Measurements from ENCODE around the gene EMCN.

- TF ChIP-seq, protein P1, sequence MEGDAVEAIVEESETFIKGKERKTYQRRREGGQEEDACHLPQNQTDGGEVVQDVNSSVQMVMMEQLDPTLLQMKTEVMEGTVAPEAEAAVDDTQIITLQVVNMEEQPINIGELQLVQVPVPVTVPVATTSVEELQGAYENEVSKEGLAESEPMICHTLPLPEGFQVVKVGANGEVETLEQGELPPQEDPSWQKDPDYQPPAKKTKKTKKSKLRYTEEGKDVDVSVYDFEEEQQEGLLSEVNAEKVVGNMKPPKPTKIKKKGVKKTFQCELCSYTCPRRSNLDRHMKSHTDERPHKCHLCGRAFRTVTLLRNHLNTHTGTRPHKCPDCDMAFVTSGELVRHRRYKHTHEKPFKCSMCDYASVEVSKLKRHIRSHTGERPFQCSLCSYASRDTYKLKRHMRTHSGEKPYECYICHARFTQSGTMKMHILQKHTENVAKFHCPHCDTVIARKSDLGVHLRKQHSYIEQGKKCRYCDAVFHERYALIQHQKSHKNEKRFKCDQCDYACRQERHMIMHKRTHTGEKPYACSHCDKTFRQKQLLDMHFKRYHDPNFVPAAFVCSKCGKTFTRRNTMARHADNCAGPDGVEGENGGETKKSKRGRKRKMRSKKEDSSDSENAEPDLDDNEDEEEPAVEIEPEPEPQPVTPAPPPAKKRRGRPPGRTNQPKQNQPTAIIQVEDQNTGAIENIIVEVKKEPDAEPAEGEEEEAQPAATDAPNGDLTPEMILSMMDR (conservative IDR thresholded peaks at IDR 0.05) = no peak
- TF ChIP-seq EZH2 (IDR thresholded peaks at IDR 0.05; ENCODE audit: low read depth) = no peak
These were observed 126.0 kb downstream of the EMCN start for GRCh38 chr4:100391863-100392262.

All from PC-9 (cell line).